CD4-positive, alpha-beta T cell treated with Interleukin-4 for 1 hour (primary cell): ENCODE results near the gene BUB1B.
A peak's percentile ranks its signal among the peaks of the same experiment; 100 is the strongest.

Source experiments
- DNase-seq, 2 donors: peaks; one replicate each; pipeline ENCODE4 v3.0.0-alpha.2; 2020 to 2022

BUB1B gene

DNA sequence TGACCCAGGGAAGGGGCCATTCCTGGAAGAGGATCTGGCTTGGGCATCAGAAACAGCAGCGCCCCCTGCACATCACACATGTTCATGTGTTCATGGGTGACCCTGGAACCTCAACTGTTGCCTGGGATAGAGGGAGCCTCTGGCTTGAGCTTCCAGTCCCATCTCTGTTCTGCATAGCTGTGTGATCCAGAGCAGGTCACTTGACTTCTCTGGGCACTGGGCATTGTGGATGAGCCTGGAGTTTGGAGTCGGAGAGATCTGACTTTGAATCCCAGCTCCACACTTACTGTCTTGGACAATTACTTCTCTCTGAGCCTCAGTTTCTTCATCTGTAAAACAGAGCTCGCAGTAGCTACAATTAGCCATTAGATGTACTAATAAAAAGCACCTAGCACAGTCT lies 93.6 kb downstream of the BUB1B start:
- DNase-seq, result no peak

DNA sequence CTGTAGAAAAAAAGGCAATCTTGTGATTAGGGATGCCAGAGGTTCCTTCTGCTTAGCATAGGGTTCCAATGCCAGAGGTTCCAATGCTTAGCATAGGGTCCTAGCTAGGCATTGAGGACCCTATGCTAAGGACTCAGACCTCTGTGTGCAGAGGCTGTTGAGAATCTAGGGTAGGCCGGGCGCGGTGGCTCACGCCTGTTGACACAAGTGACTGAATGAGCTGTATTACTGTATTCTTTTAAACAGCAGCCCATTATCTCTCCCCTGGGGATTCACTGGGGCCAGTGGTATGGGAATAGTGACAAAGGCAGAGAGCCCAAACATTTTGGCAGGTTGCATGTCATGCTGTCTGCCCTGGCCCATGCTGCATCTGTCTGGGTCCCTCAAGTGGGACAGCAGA lies 94.2 kb downstream of the BUB1B start:
- no peak for DNase-seq

DNA sequence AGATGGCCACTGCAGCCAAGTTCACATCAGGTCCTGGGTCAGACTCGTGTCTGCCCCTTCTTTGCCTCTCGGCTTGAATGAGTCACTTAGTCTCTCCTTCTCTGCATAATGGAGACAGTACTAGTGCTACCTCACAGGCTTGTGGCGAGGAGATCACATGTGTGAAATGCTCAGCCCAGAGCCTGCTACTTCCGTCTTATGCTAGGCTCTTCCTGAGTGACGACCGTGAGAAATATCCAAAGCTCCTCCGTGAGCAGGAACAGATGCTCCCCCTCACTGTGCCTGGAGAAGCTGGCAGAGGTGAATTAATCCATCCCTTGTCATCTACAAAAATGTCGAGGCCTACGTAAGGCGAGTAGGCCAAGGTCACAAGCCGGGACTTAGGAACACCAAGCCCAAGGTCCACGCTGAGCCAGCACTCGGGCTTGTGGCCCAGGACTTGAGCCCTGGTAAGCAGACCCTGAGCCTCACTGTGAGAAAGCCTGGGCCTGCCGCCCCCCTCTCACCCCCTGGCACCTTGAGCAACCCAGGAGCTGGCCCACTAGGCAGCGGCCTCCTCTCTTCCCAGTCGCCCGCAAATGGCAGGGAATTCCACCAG lies 95.9 kb downstream of the BUB1B start:
- DNase-seq, result peak; percentile 39 to 44

DNA sequence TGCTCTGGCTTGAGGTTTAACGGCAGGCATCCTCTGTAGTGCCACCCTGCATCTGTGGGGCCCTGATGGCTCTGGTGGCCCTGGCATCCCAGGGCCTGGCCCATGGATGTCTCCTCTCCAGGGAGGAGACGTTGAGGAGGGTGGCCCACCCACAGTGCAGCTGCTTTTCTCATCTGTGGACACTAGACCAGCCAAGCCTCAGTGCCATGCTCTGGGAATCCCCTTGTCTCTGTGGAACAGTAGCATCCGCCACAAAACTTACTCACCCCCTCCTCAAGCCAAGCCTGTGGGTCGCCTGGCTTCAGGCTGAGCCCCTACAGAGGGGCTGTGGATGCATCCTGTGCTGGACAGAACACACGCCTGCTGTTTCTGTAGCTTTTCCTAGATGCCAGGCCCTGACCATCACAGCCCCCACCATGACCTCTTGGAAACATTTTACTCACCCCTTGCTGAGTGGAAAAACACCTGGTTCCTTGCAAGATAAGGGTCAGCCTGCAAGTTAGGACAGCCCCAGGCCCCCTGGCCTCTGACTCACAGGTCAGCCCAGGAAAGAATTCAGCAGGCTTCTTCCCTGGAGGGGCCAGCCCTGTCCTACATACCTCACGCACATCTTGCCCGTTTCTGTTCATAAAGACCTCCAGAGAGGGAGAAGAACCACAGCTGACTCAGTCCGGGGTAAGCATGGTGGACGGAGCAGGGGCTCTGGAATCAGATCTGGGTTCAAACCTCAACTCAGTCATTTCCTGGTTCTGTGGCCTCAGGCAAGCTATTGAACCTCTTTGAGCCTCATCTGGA lies 97.0 kb downstream of the BUB1B start:
- DNase-seq, result no peak

DNA sequence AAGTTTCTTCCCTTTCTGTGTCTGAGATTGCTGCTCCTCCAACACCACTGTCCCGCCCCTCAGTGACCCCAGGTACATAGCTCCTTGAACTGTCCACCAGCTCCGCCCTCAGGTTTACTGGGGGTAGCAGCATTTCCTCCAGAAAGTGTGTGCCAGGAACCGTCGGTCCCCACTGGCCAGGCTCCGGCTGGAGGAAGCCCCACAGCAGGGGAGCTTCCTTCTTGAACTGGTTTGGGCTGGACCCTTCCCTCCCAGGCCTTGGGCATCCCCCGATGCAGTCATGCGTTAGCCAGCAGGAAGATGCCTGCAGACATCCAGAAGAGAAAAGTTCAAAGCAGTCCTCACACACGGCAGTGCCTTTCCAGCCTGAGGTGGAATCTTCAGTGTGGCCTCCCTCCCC lies 97.7 kb downstream of the BUB1B start:
- no peak for DNase-seq

DNA sequence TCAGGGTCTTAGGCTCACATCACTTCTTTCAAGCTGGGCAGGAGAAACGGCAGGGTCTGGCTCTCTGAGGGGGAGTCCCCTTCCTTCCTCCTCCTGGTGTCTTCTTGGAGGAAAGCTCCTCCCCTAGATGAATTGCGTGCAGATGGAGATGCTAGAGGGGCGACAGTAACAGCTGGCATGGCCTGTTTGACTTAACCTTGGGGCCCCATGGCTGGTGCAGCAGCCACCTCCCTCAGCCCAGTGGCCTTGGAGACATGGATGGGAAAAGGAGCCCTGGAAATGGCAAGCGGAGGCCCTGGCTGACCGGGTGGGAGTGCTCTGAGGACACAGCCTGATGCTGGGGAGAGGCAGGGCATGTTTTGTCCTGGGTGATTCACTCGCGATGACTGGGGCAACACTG lies 98.2 kb downstream of the BUB1B start:
- DNase-seq, result no peak

DNA sequence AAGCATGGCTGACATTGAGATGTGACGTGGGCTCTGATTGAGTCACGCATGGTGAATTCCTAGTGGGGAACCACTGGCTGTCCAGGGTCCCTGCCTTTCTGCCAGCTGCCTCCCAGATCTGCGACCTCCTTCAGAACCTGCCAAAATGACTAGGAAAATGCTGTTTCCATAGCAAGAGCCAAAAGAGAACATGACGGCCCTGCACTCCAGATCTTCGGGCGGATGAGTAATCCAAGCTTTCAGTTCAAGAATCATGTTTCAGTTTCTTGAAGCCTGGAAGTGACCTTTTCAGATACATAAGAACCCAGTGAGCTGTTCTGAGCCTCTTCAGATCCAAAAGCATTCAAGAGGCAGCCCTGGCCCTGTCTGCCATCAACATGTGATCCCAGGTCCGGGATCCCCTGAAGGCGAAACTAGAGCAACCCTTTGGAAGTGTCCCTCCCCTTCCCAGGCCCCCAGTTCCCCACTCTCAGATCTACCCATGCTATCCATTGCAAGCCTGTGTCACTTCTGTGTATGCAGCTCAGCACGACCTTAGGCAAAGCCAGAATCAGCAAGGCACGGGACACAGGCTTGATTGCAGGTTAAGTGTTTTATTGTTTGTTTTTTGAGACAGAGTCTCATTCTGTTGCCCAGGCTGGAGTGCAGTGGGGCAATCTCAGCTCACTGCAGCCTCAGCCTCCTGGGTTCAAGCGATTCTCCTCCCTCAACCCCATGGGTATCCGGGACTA lies 102.3 kb downstream of the BUB1B start:
- DNase-seq, result no peak

DNA sequence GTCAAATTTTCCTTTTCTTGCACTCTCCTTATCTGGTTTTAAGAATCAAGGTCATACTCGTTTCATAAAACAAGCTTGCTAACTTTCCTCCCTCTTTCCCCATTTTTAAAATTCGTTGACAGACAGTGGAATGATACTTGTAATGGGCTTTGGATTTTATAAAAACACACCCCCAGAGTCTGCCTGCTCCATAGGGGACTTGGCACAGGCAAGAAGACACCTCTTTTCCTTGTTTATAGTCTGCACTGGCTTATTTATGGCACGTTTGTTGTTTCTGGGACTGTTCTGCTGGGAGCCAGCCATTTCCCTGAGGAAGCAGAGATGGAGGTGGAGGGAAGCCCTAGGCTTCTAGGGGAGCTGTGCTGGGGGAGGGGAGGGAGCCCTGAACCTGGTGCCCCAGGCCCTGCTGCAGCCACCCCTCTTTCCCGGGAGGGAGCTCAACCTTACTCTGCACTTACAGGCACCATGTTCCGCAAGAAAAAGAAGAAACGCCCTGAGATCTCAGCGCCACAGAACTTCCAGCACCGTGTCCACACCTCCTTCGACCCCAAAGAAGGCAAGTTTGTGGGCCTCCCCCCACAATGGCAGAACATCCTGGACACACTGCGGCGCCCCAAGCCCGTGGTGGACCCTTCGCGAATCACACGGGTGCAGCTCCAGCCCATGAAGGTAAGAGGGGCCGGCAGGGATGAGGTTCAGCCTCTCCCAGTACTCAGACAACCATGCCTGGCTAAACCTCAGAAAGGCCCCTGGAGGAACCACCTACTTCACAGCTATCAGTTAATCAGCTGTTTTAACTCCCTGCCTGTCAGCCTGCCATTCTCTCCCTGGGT lies 103.7 kb downstream of the BUB1B start:
- no peak for DNase-seq

DNA sequence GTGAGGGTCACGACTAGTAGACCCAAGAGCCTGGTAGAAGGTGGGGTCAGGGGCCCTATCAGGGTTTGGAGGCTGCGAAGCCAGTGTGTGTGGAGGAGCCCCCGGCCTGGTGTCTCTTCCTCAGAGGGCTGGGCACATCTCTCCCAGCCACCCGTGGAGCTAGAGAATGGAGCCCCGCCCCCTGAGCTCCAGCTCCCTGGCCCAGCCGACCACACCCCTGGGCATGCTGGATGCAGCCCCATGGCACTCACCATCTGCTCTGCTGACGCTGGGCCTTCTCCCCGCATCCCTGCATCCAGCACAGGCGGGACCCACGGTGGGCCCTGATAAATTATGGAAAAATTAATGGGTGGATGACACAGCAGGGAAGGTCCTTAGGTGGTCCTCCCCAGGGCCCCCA lies 104.5 kb downstream of the BUB1B start:
- no peak for DNase-seq

DNA sequence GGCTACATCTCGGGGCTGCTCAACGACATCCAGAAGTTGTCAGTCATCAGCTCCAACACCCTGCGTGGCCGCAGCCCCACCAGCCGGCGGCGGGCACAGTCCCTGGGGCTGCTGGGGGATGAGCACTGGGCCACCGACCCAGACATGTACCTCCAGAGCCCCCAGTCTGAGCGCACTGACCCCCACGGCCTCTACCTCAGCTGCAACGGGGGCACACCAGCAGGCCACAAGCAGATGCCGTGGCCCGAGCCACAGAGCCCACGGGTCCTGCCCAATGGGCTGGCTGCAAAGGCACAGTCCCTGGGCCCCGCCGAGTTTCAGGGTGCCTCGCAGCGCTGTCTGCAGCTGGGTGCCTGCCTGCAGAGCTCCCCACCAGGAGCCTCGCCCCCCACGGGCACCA lies 105.0 kb downstream of the BUB1B start:
- DNase-seq, result no peak

DNA sequence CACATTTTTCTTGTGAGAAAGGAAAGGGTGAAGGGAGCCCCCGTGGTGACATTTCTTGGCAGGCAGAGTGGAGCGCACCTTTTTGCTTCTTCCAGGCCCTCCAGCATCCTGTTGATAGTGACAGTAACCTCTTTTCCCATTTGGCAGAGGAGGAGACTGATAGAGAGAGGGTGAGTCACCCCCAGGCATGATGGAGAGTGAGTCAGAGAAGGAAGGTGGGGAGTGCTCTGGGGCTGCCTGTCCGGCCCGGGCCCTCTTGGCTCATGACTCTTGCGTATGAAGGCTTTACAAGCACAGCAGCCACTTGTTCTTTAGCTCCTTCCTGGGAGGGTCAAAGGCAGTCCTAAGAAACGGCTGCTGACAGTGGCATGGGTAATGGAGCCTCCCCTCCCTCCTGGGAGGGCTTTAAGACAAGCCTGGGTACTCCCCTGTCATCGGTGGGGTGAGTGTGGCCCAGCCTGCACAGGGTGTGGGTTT lies 106.0 kb downstream of the BUB1B start:
- DNase-seq, result no peak

DNA sequence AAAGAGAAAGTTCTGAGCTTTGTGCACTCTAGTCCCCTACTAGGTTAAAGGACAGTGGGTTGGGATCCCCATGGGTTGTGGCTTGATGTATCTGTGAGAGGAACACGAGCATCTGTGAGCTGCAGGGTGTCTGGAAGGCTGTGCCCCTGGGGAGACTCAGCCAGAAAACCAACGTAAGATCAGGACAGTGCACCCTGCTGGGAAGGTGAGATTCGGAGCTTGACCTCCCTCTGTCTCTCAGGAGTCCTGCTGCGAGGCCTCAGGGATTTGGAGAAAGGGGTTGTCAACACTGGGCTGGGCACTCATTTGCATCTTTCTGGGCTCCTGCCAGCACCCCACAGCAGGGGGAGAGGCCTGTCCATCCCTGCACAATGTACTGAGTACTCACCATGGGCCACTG lies 106.8 kb downstream of the BUB1B start:
- no peak for DNase-seq

DNA sequence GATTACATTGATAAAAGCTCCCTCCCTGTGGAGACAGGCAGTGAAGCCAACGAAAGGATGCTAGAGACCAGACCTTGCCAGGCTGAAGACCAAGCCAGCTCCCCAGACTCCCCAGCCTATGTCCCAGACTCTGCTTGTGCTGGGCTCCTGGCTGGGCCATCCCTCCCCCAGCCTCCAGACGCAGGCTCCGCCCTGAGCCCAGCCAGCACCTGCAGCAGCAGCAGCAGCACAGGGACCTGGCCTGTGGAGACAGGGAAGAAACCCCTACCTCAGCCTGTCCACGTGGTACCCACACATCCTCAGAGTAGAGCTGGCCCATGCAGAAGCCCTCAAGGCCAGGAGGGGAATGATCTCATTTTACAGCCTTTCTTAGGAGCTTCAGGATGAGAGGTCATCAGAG lies 108.7 kb downstream of the BUB1B start:
- DNase-seq, result no peak

DNA sequence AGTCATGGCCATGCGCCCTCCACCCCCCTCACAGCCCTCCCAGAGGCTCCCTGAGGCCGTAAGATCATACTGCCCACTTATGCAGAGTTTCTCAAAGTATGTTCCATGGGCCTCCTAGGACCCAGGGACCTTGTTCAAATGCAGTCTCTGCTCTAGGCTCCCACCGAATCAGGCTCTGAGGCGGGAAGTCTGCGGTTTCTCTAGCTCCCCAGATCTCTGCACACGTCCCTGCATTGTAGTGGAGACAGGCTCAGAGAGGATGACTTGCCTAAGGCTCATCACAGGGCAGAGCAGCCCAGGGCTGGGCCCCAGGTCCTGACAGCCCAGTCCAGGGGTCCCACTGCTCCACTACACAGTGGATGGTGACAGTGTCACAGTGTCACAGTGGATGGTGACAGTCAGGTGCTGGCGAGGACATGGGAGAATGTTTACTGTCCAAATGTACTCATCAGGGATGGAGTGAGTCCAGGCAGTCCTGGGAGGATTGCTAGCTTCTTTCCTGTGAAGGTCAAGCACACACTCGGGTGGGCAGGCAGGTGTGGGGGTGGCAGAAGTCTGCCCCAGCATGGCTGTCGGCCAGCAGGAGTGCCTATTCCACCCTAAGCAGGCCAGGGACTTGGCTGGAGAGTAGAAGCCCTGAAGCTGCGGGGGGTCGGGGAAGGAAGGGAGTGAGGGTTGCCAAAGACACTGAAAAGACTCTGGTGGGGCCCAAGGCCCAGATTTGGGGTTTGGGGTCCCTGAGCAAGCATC lies 109.6 kb downstream of the BUB1B start:
- no peak for DNase-seq
